K562 (cell line): Measurements from ENCODE around the gene PRR15L. TPM values are rescaled to one million over a fixed set of nuclear protein-coding genes. Genes with fewer than 3 reads are reported as not detected.

Experiments
- ASH1L ChIP-seq: fragments of 450-650 bp; IDR thresholded peaks from 2 replicates; pipeline ENCODE4 v1.6.1; 2018; ENCODE audit warnings: borderline replicate concordance, mild to moderate bottlenecking, low read depth; ENCODE audit not compliant: partially characterized antibody
- BRCA1 ChIP-seq, 2 experiments: fragments of 450-650 bp in 1 of 2; sonication (generic) in 1 of 2; formaldehyde crosslinking in 1 of 2; IDR thresholded peaks; 2 replicates each; pipeline versions ENCODE4 v1.5.0 to v1.6.1; 2017 to 2020; ENCODE audit warnings: mild to moderate bottlenecking in 1 of 2, missing genetic modification reagents in 1 of 2
- KAT2B ChIP-seq: IDR thresholded peaks from one replicate; pipeline ENCODE4 v1.6.1; 2012; ENCODE audit warnings: low read depth, mild to moderate bottlenecking, control low read depth, inconsistent platforms, low read length, moderate library complexity
- MBD2 ChIP-seq: sonication (generic); IDR thresholded peaks from 2 replicates; pipeline ENCODE4 v1.6.1; 2016; ENCODE audit warnings: low read depth, borderline replicate concordance
- MEF2A ChIP-seq: IDR thresholded peaks from 2 replicates; pipeline ENCODE4 v1.6.1; 2011; ENCODE audit warnings: low read depth, mild to moderate bottlenecking, low read length, moderate library complexity; ENCODE audit not compliant: control insufficient read depth
- MTF1 ChIP-seq: fragments of 250-450 bp; sonication (Bioruptor Pico); IDR thresholded peaks from 2 replicates; pipeline ENCODE4 v1.9.0; 2021; ENCODE audit warnings: moderate library complexity, mild to moderate bottlenecking, inconsistent platforms, borderline replicate concordance
- NCOA4 ChIP-seq: fragments of 450-650 bp; IDR thresholded peaks from 2 replicates; pipeline ENCODE4 v1.6.1; 2018; ENCODE audit warnings: mild to moderate bottlenecking; ENCODE audit not compliant: partially characterized antibody
- NFATC3 ChIP-seq: fragments of 450-650 bp; IDR thresholded peaks from 2 replicates; pipeline ENCODE4 v1.6.1; 2017; ENCODE audit warnings: mild to moderate bottlenecking
- NFYB ChIP-seq: IDR thresholded peaks from 2 replicates; pipeline ENCODE4 v1.6.1; 2011; ENCODE audit warnings: mild to moderate bottlenecking, moderate library complexity; ENCODE audit not compliant: insufficient read length; ENCODE audit errors: extremely low read depth
- SAFB ChIP-seq: fragments of 200-400 bp; formaldehyde crosslinking; IDR thresholded peaks from 2 replicates; pipeline ENCODE4 v1.6.1; 2017; ENCODE audit warnings: low read depth, low read length, borderline replicate concordance
- TAF15 ChIP-seq: fragments of 200-400 bp; formaldehyde crosslinking; IDR thresholded peaks from 2 replicates; pipeline ENCODE4 v1.6.1; 2017; ENCODE audit warnings: mild to moderate bottlenecking, low read depth, low read length, moderate library complexity
- TBL1XR1 ChIP-seq, 2 experiments: IDR thresholded peaks; 2 replicates each; pipeline ENCODE4 v1.6.1; 2012; ENCODE audit warnings: improper control_type of control experiment in 2 of 2, low read length in 2 of 2, mild to moderate bottlenecking in 1 of 2
- ZNF165 ChIP-seq: fragments of 250-450 bp; sonication (Bioruptor Pico); IDR thresholded peaks from 2 replicates; pipeline ENCODE4 v1.4.0; 2020; ENCODE audit warnings: borderline replicate concordance
- ZNF324 ChIP-seq: fragments of 250-450 bp; sonication (Bioruptor Pico); IDR thresholded peaks from 2 replicates; pipeline ENCODE4 v1.4.0; 2020; ENCODE audit warnings: mild to moderate bottlenecking
- ZNF507 ChIP-seq: conservative IDR thresholded peaks from 2 replicates; pipeline ENCODE4 v1.6.1; 2017; ENCODE audit warnings: missing genetic modification characterization, missing compliant biosample characterization
- polyA plus RNA-seq, 8 experiments: library from polyadenylated mRNA; depleted of rRNA in 4 of 8; stranded (reverse) in 5 of 8; unstranded in 3 of 8; fragments of >200 nt; fragmentation: Nextera tagmentation in 2 of 8; fragmentation: Illumina TruSeq in 1 of 8; extraction: Ambion mirVana in 2 of 8; extraction: Trizol in 1 of 8; gene quantifications; 2 replicates each; pipeline versions ENCODE4 v1.2.1 to v1.2.3, GENCODE V29; 2011 to 2014; ENCODE audit warnings: inconsistent platforms in 1 of 8, missing spikeins in 1 of 8
- total RNA-seq, 7 experiments: library from RNA; depleted of rRNA in 6 of 7; stranded (reverse); fragments of >200 nt in 6 of 7; fragmentation: Illumina TruSeq in 2 of 7; extraction: Trizol in 2 of 7; gene quantifications; 2 replicates each; pipeline versions ENCODE4 v1.2.1 to v1.2.3, GENCODE V29; 2011 to 2021; ENCODE audit warnings: low replicate concordance in 1 of 7
- TF ChIP-seq, protein P1 (sequence below): sonication (generic); formaldehyde crosslinking; IDR thresholded peaks from 2 replicates; pipeline ENCODE4 v1.8.1; 2022; ENCODE audit warnings: missing genetic modification reagents
- TF ChIP-seq, protein P2 (sequence below): sonication (generic); formaldehyde crosslinking; IDR thresholded peaks from 2 replicates; pipeline ENCODE4 v1.8.0; 2023; ENCODE audit warnings: mild to moderate bottlenecking, missing genetic modification reagents
- TF ChIP-seq, protein P3 (sequence below): fragments of 250-450 bp; sonication (Bioruptor Pico); IDR thresholded peaks from 2 replicates; pipeline ENCODE4 v1.8.0; 2021; ENCODE audit warnings: mild to moderate bottlenecking, moderate library complexity
- TF ChIP-seq, protein P4 (sequence below): fragments of 450-650 bp; formaldehyde crosslinking; IDR thresholded peaks from 2 replicates; pipeline ENCODE4 v1.4.0; 2020; ENCODE audit warnings: mild to moderate bottlenecking, mixed read lengths

Gene PRR15L
- total and polyA plus RNA-seq, 9 of the 15 experiments (the other 6 are each of a cell fraction or from before 2014, with no cell fraction given), result 0.03 TPM; not detected in 8

DNA sequence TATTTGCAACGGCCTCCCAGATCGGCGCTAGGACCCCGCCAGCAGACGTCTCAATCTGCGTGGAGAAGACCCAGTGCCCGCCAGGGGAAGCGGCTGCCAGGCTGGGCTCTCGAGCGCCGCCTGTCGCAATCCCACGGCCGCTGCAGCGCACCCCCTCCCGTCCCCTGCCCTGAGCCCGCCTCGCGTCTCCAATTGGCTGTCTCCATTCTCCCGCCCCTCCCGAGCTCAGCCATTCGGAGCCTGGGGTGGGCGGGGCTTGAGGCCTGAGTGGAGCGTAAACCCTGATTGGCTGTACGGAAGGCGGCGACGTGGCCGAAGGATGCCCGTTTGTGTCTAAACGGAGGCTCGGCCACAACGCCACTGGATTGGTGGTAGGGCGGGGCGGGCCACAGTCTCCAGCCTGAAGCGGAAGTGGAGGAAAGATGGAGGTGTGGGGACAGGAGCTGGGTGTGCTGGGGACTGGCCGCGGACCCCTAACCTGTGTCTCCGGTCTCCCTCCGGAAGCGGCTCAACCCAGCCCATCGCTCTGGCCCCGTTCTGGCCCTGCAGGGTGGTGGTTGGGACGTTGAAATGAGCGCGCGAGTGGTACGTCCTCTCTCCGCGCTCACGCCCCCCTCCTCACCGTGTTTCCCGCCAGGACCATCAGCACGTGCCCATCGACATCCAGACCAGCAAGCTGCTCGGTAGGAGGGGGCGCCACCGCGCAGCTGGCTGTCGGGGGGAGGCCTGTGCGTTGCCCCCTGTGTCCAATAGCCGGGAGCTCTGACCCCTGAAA, 13.2 kb upstream of the PRR15L start, which contains the start of gene CDK5RAP3 (continued):
- TF ChIP-seq, protein P1, sequence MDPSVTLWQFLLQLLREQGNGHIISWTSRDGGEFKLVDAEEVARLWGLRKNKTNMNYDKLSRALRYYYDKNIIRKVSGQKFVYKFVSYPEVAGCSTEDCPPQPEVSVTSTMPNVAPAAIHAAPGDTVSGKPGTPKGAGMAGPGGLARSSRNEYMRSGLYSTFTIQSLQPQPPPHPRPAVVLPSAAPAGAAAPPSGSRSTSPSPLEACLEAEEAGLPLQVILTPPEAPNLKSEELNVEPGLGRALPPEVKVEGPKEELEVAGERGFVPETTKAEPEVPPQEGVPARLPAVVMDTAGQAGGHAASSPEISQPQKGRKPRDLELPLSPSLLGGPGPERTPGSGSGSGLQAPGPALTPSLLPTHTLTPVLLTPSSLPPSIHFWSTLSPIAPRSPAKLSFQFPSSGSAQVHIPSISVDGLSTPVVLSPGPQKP (CRISPR knock-in tag), result no peak
- TF ChIP-seq MBD2 (peak; percentile 85; the same call in 1 of the 2 replicates), ASH1L (peak; percentile 76), MEF2A (no peak), NFYB (peak; percentile 85), BRCA1 (IDR thresholded peaks at IDR 0.05) (no peak), BRCA1 (CRISPR knock-in tag; IDR thresholded peaks at IDR 0.05) (no peak), NCOA4 (no peak), TAF15 (no peak), NFATC3 (no peak), ZNF165 (CRISPR knock-in tag) (peak; percentile 10; the same call in 1 of the 2 replicates), ZNF507 (tag) (no peak), ZNF324 (CRISPR knock-in tag) (no peak; the same call in 1 of the 2 replicates), KAT2B (no peak), MTF1 (CRISPR knock-in tag) (no peak), SAFB (peak; percentile 44; the same call in 1 of the 2 replicates), TBL1XR1 (IDR thresholded peaks at IDR 0.05; ENCODE audit: low read length in 2 of 2) (peak in 1 of 2 experiments; percentile 48; a peak in 1 of 4 replicates)
- TF ChIP-seq, protein P2, sequence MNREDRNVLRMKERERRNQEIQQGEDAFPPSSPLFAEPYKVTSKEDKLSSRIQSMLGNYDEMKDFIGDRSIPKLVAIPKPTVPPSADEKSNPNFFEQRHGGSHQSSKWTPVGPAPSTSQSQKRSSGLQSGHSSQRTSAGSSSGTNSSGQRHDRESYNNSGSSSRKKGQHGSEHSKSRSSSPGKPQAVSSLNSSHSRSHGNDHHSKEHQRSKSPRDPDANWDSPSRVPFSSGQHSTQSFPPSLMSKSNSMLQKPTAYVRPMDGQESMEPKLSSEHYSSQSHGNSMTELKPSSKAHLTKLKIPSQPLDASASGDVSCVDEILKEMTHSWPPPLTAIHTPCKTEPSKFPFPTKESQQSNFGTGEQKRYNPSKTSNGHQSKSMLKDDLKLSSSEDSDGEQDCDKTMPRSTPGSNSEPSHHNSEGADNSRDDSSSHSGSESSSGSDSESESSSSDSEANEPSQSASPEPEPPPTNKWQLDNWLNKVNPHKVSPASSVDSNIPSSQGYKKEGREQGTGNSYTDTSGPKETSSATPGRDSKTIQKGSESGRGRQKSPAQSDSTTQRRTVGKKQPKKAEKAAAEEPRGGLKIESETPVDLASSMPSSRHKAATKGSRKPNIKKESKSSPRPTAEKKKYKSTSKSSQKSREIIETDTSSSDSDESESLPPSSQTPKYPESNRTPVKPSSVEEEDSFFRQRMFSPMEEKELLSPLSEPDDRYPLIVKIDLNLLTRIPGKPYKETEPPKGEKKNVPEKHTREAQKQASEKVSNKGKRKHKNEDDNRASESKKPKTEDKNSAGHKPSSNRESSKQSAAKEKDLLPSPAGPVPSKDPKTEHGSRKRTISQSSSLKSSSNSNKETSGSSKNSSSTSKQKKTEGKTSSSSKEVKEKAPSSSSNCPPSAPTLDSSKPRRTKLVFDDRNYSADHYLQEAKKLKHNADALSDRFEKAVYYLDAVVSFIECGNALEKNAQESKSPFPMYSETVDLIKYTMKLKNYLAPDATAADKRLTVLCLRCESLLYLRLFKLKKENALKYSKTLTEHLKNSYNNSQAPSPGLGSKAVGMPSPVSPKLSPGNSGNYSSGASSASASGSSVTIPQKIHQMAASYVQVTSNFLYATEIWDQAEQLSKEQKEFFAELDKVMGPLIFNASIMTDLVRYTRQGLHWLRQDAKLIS (CRISPR knock-in tag), result peak; percentile 4; the same call in 1 of the 2 replicates
- TF ChIP-seq, protein P3, sequence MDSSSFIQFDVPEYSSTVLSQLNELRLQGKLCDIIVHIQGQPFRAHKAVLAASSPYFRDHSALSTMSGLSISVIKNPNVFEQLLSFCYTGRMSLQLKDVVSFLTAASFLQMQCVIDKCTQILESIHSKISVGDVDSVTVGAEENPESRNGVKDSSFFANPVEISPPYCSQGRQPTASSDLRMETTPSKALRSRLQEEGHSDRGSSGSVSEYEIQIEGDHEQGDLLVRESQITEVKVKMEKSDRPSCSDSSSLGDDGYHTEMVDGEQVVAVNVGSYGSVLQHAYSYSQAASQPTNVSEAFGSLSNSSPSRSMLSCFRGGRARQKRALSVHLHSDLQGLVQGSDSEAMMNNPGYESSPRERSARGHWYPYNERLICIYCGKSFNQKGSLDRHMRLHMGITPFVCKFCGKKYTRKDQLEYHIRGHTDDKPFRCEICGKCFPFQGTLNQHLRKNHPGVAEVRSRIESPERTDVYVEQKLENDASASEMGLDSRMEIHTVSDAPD, result 0 out of 2 replicates have a peak, but pooled peaks have one; percentile 35
- TF ChIP-seq, protein P4, sequence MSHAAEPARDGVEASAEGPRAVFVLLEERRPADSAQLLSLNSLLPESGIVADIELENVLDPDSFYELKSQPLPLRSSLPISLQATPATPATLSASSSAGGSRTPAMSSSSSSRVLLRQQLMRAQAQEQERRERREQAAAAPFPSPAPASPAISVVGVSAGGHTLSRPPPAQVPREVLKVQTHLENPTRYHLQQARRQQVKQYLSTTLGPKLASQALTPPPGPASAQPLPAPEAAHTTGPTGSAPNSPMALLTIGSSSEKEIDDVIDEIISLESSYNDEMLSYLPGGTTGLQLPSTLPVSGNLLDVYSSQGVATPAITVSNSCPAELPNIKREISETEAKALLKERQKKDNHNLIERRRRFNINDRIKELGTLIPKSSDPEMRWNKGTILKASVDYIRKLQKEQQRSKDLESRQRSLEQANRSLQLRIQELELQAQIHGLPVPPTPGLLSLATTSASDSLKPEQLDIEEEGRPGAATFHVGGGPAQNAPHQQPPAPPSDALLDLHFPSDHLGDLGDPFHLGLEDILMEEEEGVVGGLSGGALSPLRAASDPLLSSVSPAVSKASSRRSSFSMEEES (CRISPR knock-in tag), result no peak
